GM23338 (cell line): ENCODE data around the gene LRIT3.

Source experiments
- CTCF ChIP-seq, 2 experiments: fragments of 200-600 bp in 1 of 2; sonication (generic) in 1 of 2; conservative IDR thresholded peaks; 2 replicates each; pipeline versions ENCODE4 v1.5.1 to v1.6.1; 2016 to 2017; ENCODE audit warnings: antibody characterized with exemption in 2 of 2, low read depth in 2 of 2, mild to moderate bottlenecking in 2 of 2, moderate library complexity in 1 of 2
- EZH2 ChIP-seq: fragments of 200-600 bp; sonication (generic); IDR thresholded peaks from one replicate; pipeline ENCODE4 v1.8.0; 2017; ENCODE audit warnings: antibody characterized with exemption, mild to moderate bottlenecking, low read depth; ENCODE audit not compliant: unreplicated experiment
- EZH2phosphoT487 ChIP-seq: fragments of 200-600 bp; sonication (generic); IDR thresholded peaks from one replicate; pipeline ENCODE4 v1.8.1; 2018; ENCODE audit warnings: antibody characterized with exemption; ENCODE audit not compliant: unreplicated experiment
- JUNB ChIP-seq: IDR thresholded peaks from one replicate; pipeline ENCODE4 v1.6.1; 2016; ENCODE audit warnings: antibody characterized with exemption; ENCODE audit not compliant: unreplicated experiment
- REST ChIP-seq: IDR thresholded peaks from one replicate; pipeline ENCODE4 v1.6.1; 2018; ENCODE audit warnings: antibody characterized with exemption; ENCODE audit not compliant: unreplicated experiment

- TF ChIP-seq CTCF (conservative IDR thresholded peaks at IDR 0.05; ENCODE audit: low read depth in 2 of 2) (no peak), REST (no peak), JUNB (no peak), EZH2 (no peak), EZH2phosphoT487 (no peak)
Measured at GRCh38 chr4:109810552-109811387, 37.1 kb upstream of the LRIT3 start.
